ENCODE data around the gene ATXN1.
"Not testable (repeated sequence)": the region's sequence is repeated elsewhere in the genome, so short reads cannot be mapped to it uniquely, and the experiment has no call there.

The ATXN1 gene

DNA sequence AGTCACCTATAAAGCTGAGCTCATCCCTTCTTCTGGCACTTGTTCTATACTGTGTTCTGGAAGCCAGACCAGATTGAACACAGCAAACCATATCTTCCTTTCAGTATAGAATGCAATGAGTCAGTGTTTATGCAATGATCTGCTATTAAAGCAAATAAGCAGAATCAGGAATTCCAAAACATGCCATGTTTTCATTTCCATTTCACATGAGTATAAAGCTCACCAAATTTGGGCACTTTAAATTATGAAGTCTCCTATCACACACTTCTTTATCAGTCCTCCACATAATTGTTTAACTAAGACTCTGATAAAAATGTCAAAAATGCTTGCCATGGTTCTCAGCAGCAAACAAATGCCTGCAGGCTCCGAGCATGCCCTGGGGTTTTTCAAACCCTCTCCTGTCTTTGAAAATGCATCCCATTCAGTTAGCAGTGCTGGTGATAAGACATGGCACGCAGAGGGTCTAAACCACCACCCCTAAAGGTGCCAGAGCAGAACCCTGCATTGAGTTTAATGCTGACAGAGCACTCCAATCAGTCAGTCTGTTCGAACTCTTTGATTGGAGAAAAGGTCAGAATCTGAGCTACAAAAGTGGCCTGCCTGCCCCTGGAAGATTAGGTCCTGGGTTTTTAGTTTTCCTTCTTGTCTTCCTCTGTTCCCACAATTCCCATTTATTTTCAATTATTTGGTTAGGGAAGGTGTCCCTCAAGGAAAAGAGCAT lies 288.8 kb downstream of the ATXN1 start:
- no peak overlapping the region for H3K4me3 ChIP-seq
- H3K36me3 ChIP-seq: no peaks in the 10 kb centered on the region
- no peak for TF ChIP-seq Cebpa-rat (IDR thresholded peaks at IDR 0.05)

GRCh38 chr6:16471910-16472297 lies 289.4 kb downstream of the ATXN1 start:
- peaks cover 5% of the 10 kb centered on the region for H3K4me1 ChIP-seq

More for the DNA sequence above, 288.8 kb downstream of the ATXN1 start:
- peaks cover 8% of the 10 kb centered on the region for H3K4me1 ChIP-seq
- H3K9ac ChIP-seq: no peak overlapping the region
- H3K9me3 ChIP-seq: no peaks in the 10 kb centered on the region
- H4K20me1 ChIP-seq: no peaks in the 10 kb centered on the region
- no peak overlapping the region for H3K4me2 ChIP-seq
- H3K27me3 ChIP-seq: no peaks in the 10 kb centered on the region
- H3K27ac ChIP-seq: no peak overlapping the region

DNA sequence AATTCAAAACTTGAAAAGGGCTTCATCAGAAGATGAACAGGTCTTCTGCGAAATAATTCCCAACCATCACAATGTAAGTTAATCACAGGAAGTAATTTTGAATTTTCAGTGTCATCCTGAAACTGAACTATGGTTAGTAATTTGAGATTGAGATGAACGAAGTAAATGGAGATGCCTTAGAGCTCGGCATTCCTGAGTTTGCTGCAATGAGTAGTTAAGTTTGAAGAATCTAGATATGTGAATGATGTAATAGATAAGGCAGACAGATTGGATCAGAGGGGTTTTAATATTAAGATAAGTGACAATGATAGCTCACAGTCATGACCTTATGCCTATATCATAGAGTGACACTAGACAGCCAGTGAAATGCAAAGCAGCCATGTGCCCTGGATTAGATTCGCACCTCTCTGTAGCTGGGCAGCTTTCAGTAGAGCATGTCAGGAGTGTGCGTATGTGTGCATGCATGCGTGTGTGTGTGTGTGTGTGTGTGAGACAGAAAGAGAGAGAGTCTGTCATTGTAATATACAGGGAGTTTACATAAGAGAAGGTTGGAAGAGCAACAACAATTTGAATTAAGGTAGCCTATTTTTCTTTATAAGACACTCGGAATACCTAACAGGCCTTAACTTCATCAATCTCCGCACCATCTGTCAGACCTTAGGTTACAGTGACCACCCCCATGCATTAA lies 289.9 kb downstream of the ATXN1 start:
- no peak for TF ChIP-seq Cebpa-rat (IDR thresholded peaks at IDR 0.05)
- H4K20me1 ChIP-seq: no peaks in the 10 kb centered on the region
- H3K27ac ChIP-seq: no peak overlapping the region
- no peaks in the 10 kb centered on the region for H3K27me3 ChIP-seq
- H3K4me3 ChIP-seq: no peak overlapping the region
- H3K36me3 ChIP-seq: no peaks in the 10 kb centered on the region
- H3K9ac ChIP-seq: no peak overlapping the region
- H3K4me1 ChIP-seq: no peaks in the 10 kb centered on the region
- H3K9me3 ChIP-seq: no peaks in the 10 kb centered on the region
- H3K4me2 ChIP-seq: no peak overlapping the region

More at GRCh38 chr6:16471910-16472297, 289.4 kb downstream of the ATXN1 start:
- Histone ChIP-seq H3K4me3 (no peak overlapping the region), H3K9me3 (no peaks in the 10 kb centered on the region), H3K27me3 (no peaks in the 10 kb centered on the region), H3K36me3 (no peaks in the 10 kb centered on the region), H3K9ac (no peak overlapping the region), H4K20me1 (no peaks in the 10 kb centered on the region), H3K4me2 (no peak overlapping the region), H3K27ac (no peak overlapping the region)
- TF ChIP-seq Cebpa-rat (IDR thresholded peaks at IDR 0.05): no peak

DNA sequence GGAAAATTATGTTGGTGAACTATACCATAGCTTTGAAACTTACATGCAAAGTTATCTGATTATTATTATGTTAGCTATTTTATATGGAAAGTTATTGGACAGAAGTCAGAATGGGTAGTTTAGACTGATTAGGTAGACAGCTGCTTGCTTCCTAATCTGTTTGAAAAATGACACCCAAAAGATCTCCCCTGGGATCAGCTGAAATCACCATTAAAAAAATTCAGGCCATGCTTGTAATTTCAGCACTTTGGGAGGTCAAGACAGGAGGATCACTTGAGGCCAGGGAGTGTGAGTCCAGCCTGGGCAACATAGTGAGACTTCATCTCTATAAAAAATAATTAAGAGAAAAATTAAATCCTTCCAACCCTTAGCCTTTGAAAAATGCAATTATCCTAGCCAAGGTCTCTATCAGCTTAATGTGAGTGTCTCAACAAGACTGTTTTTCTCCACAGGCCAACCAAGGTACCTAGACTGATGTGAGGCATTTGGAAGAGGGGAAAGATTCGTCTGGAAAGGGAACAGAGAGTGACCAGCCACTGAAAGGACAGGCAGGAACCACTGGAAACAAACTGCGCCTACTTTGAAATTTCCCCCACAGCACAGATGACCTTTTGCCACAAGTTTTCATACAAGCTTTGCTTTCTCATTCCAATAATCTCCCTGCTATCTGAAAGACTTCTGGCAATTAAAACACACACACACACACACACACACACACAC lies 290.6 kb downstream of the ATXN1 start:
- Histone ChIP-seq H3K27ac (no peak overlapping the region), H3K4me1 (no peaks in the 10 kb centered on the region), H3K36me3 (no peaks in the 10 kb centered on the region), H4K20me1 (no peaks in the 10 kb centered on the region), H3K4me3 (no peak overlapping the region), H3K9me3 (no peaks in the 10 kb centered on the region), H3K9ac (no peak overlapping the region), H3K4me2 (no peak overlapping the region), H3K27me3 (no peaks in the 10 kb centered on the region)
- TF ChIP-seq Cebpa-rat (IDR thresholded peaks at IDR 0.05): no peak

DNA sequence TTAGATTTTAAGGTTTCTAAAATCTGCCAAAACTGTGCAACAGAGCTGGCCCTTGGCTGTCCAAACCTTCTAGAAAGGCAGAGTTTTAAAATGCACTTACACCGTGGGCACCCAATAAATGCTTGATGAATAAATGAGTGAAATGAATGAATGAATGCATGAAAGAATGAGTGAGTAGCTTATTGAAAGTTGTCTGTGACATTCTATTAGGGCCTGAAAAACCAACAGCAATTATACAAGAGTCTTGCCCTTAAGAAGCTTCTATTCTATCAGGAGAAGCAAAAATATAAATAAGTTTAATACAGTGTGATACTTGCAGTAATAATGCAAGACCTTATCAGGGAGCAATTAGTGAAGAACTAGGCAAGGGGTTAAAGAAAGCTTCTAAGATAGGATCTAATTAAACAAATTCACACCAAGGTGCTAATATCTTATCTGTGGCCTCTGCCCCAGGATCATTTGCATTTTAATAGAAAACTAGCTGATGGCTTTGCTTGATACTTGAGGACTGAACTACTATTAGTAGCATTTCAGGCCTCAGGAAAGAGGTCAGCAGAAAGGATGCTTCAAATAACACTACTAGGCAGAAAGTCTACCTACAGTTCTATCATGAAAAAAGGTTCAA lies 292.2 kb downstream of the ATXN1 start:
- Histone ChIP-seq H3K9ac (no peak overlapping the region), H3K27ac (no peak overlapping the region), H3K4me3 (no peak overlapping the region), H4K20me1 (no peaks in the 10 kb centered on the region), H3K36me3 (no peaks in the 10 kb centered on the region), H3K4me1 (no peaks in the 10 kb centered on the region), H3K27me3 (no peaks in the 10 kb centered on the region), H3K9me3 (peaks cover 4% of the 10 kb centered on the region), H3K4me2 (no peak overlapping the region)
- TF ChIP-seq Cebpa-rat (IDR thresholded peaks at IDR 0.05): no peak

DNA sequence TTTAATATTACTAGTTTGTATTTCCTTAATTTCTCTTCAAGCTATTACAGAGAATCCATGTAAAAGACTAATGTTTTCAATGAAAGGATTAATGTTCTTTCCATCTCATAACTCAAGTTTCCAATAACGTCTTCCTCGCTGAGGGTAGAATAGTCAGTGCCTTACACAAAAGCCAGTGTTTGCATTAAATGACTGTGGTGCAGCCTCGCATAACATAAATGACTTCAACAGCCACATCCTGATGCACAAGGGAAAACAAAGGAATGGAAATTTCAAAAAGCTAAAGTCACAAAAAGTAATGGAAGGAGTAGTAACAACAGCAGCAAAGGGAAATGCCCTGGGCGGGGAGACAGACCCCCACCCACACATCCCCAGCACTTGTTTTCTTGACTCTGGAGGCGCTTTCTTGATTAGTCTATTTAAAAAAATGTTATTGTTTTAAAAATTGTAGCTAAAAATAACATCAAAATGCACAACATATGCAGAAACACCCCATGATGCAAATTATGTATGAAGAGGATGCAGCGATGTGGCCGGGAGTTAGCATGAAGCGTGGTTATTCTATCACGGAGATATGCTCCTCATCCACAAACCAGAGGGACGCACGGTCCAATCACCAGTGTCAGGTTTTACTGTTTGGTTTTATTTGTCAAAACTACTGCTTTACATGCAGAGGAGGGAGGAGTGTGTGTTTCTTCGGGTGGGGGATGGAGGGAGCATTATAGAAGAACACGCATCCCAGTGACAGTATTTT lies 294.3 kb downstream of the ATXN1 start:
- no peak overlapping the region for H3K27ac ChIP-seq
- no peak overlapping the region for H3K4me2 ChIP-seq
- no peaks in the 10 kb centered on the region for H3K4me1 ChIP-seq
- H3K36me3 ChIP-seq: no peaks in the 10 kb centered on the region
- H3K27me3 ChIP-seq: no peaks in the 10 kb centered on the region
- no peak overlapping the region for H3K4me3 ChIP-seq
- H3K9me3 ChIP-seq: peaks cover 16% of the 10 kb centered on the region
- H4K20me1 ChIP-seq: no peaks in the 10 kb centered on the region
- no peak for TF ChIP-seq Cebpa-rat (IDR thresholded peaks at IDR 0.05)
- H3K9ac ChIP-seq: no peak overlapping the region

- H3K9me3 ChIP-seq: peaks cover 16% of the 10 kb centered on the region
- no peak overlapping the region for H3K4me3 ChIP-seq
- no peaks in the 10 kb centered on the region for H3K27me3 ChIP-seq
- H3K4me1 ChIP-seq: no peaks in the 10 kb centered on the region
- no peak overlapping the region for H3K27ac ChIP-seq
- no peak overlapping the region for H3K9ac ChIP-seq
- H3K36me3 ChIP-seq: no peaks in the 10 kb centered on the region
- no peak overlapping the region for H3K4me2 ChIP-seq
- no peak for TF ChIP-seq Cebpa-rat (IDR thresholded peaks at IDR 0.05)
- H4K20me1 ChIP-seq: no peaks in the 10 kb centered on the region
Measured at GRCh38 chr6:16464045-16464444, 297.2 kb downstream of the ATXN1 start.

DNA sequence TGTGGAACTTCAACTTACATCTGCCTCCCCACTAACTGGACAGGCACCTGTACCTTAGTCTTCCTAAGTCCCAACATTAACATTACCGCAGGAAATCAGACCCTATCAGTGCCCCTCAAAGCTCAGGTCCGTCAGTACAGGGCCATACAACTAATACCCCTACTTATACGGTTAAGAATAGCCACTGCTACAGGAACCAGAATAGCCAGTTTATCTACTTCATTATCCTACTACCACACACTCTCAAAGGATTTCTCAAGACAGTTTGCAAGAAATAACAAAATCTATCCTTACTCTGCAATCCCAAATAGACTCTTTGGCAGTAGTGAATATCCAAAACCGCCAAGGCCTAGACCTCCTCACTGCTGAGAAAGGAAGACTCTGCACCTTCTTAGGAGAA lies 298.0 kb downstream of the ATXN1 start:
- H3K36me3 ChIP-seq, H3K4me1 ChIP-seq, H3K27ac ChIP-seq, H4K20me1 ChIP-seq, H3K4me3 ChIP-seq, H3K27me3 ChIP-seq, H3K9ac ChIP-seq, H3K4me2 ChIP-seq: not testable (repeated sequence)
- H3K9me3 ChIP-seq: peaks cover 16% of the 10 kb centered on the region

- TF ChIP-seq Cebpa-rat (IDR thresholded peaks at IDR 0.05): no peak
- H3K36me3 ChIP-seq: no peaks in the 10 kb centered on the region
- H3K27me3 ChIP-seq: no peaks in the 10 kb centered on the region
- peaks cover 16% of the 10 kb centered on the region for H3K9me3 ChIP-seq
- no peaks in the 10 kb centered on the region for H3K4me1 ChIP-seq
- no peak overlapping the region for H3K4me3 ChIP-seq
- H4K20me1 ChIP-seq: no peaks in the 10 kb centered on the region
- H3K27ac ChIP-seq: no peak overlapping the region
- H3K4me2 ChIP-seq: no peak overlapping the region
- H3K9ac ChIP-seq: no peak overlapping the region
Measured at GRCh38 chr6:16461491-16461890, 299.8 kb downstream of the ATXN1 start.

GRCh38 chr6:16459472-16459871 lies 301.8 kb downstream of the ATXN1 start:
- not testable (repeated sequence) for H4K20me1 ChIP-seq, H3K27me3 ChIP-seq, H3K36me3 ChIP-seq, H3K27ac ChIP-seq, H3K9ac ChIP-seq, H3K4me1 ChIP-seq, H3K4me2 ChIP-seq, H3K4me3 ChIP-seq
- peaks cover 27% of the 10 kb centered on the region for H3K9me3 ChIP-seq

Data from BLaER1 (cell line).